IgD-negative memory B cell (primary cell): ENCODE measurements around the gene BOD1L1. TPM values are rescaled to one million over a fixed set of nuclear protein-coding genes. Genes with fewer than 3 reads are reported as not detected.

Source experiments
- H3K27ac Mint-ChIP-seq, 3 donors: one replicate each; pipeline ENCODE4 v1.8.0; 2020 to 2022; ENCODE audit warnings: mild to moderate bottlenecking in 3 of 3, mixed read lengths in 3 of 3, moderate library complexity in 1 of 3
- H3K27me3 Mint-ChIP-seq: one replicate; pipeline ENCODE4 v1.8.0; 2021; ENCODE audit warnings: mixed read lengths
- H3K36me3 Mint-ChIP-seq: one replicate; pipeline ENCODE4 v1.8.0; 2020; ENCODE audit warnings: mild to moderate bottlenecking, mixed read lengths
- H3K4me1 Mint-ChIP-seq, 3 donors: one replicate each; pipeline ENCODE4 v1.8.0; 2020 to 2022; ENCODE audit warnings: mixed read lengths in 3 of 3, mild to moderate bottlenecking in 1 of 3
- H3K4me3 Mint-ChIP-seq, 4 donors: one replicate each; pipeline ENCODE4 v1.8.0; 2020 to 2022; ENCODE audit warnings: mild to moderate bottlenecking in 4 of 4, mixed read lengths in 4 of 4, moderate library complexity in 3 of 4
- H3K9me3 Mint-ChIP-seq, 3 donors: one replicate each; pipeline ENCODE4 v1.8.0; 2020 to 2021; ENCODE audit warnings: mixed read lengths in 3 of 3, mild to moderate bottlenecking in 1 of 3
- polyA plus RNA-seq: library from polyadenylated mRNA; unstranded; fragments of 300-500 nt; fragmentation: Illumina TruSeq; gene quantifications from one replicate; pipeline ENCODE4 v1.2.3, GENCODE V29; 2021

The BOD1L1 gene
- polyA plus RNA-seq, 1 donor from 2014 or later: 6.5 TPM

GRCh38 chr4:13641084-13641483 is 13.6 kb upstream of the BOD1L1 start:
- peaks cover 0 to 2% (median 0%) of the 10 kb centered on the region in 3 donors for H3K9me3 Mint-ChIP-seq
- peaks cover 17% of the 10 kb centered on the region for H3K27me3 Mint-ChIP-seq

GRCh38 chr4:13640149-13640940 is 12.8 kb upstream of the BOD1L1 start:
- Mint-ChIP-seq H3K4me3 (no peak overlapping the region), H3K27ac (no peak overlapping the region), H3K36me3 (peaks cover 2% of the 10 kb centered on the region), H3K9me3 (peaks cover 0 to 2% (median 0%) of the 10 kb centered on the region in 3 donors), H3K27me3 (peaks cover 17% of the 10 kb centered on the region), H3K4me1 (no peaks in the 10 kb centered on the region)

More at GRCh38 chr4:13641084-13641483, 13.6 kb upstream of the BOD1L1 start:
- Mint-ChIP-seq H3K27ac (no peak overlapping the region), H3K4me1 (no peaks in the 10 kb centered on the region), H3K4me3 (no peak overlapping the region), H3K36me3 (peaks cover 2% of the 10 kb centered on the region)

- Mint-ChIP-seq H3K36me3 (peaks cover 2% of the 10 kb centered on the region), H3K27me3 (peaks cover 14% of the 10 kb centered on the region), H3K4me3 (no peak overlapping the region)
These were observed 7.8 kb upstream of the BOD1L1 start for GRCh38 chr4:13635286-13635799.

GRCh38 chr4:13633671-13634070 is 6.1 kb upstream of the BOD1L1 start:
- Mint-ChIP-seq H3K27me3 (peaks cover 5% of the 10 kb centered on the region), H3K4me1 (peaks cover 0 to under 1% (median under 1%) of the 10 kb centered on the region in 3 donors), H3K27ac (no peak overlapping the region), H3K4me3 (no peak overlapping the region), H3K36me3 (peaks cover 2% of the 10 kb centered on the region), H3K9me3 (peaks cover 0 to 2% (median 0%) of the 10 kb centered on the region in 3 donors)

More at GRCh38 chr4:13635286-13635799, 7.8 kb upstream of the BOD1L1 start:
- Mint-ChIP-seq H3K4me1 (no peaks in the 10 kb centered on the region), H3K9me3 (peaks cover 0 to 2% (median 0%) of the 10 kb centered on the region in 3 donors), H3K27ac (no peak overlapping the region)

- H3K27me3 Mint-ChIP-seq: no peaks in the 10 kb centered on the region
- no peaks in the 10 kb centered on the region for H3K36me3 Mint-ChIP-seq
- H3K4me1 Mint-ChIP-seq: peaks cover 42 to 48% (median 42%) of the 10 kb centered on the region in 3 donors
- no peaks in the 10 kb centered on the region for H3K9me3 Mint-ChIP-seq
- H3K27ac Mint-ChIP-seq: peak overlapping the region; percentile 95 to 99 (median 98)
- peak overlapping the region; percentile 96 to 97 (median 97) for H3K4me3 Mint-ChIP-seq
These were observed 333 bp downstream of the BOD1L1 start for GRCh38 chr4:13627178-13627605.

- peaks cover 42 to 50% (median 45%) of the 10 kb centered on the region in 3 donors for H3K4me1 Mint-ChIP-seq
- H3K4me3 Mint-ChIP-seq: peak overlapping the region; percentile 90 to 96 (median 92)
- peak overlapping the region; percentile 55 to 95 (median 89) for H3K27ac Mint-ChIP-seq
- H3K27me3 Mint-ChIP-seq: no peaks in the 10 kb centered on the region
- no peaks in the 10 kb centered on the region for H3K9me3 Mint-ChIP-seq
- H3K36me3 Mint-ChIP-seq: no peaks in the 10 kb centered on the region
These were observed 890 bp downstream of the BOD1L1 start for GRCh38 chr4:13626492-13627177.

GRCh38 chr4:13618212-13618806 is 9.2 kb downstream of the BOD1L1 start:
- H3K4me3 Mint-ChIP-seq: no peak overlapping the region
- H3K27ac Mint-ChIP-seq: no peak overlapping the region
- no peaks in the 10 kb centered on the region for H3K9me3 Mint-ChIP-seq
- H3K27me3 Mint-ChIP-seq: no peaks in the 10 kb centered on the region
- H3K4me1 Mint-ChIP-seq: peaks cover 47 to 63% (median 55%) of the 10 kb centered on the region in 3 donors
- H3K36me3 Mint-ChIP-seq: peaks cover 7% of the 10 kb centered on the region

GRCh38 chr4:13617801-13618200 is 9.7 kb downstream of the BOD1L1 start:
- Mint-ChIP-seq H3K4me3 (no peak overlapping the region), H3K27me3 (no peaks in the 10 kb centered on the region), H3K36me3 (peaks cover 7% of the 10 kb centered on the region), H3K4me1 (peaks cover 44 to 61% (median 51%) of the 10 kb centered on the region in 3 donors), H3K9me3 (no peaks in the 10 kb centered on the region), H3K27ac (no peak overlapping the region)

- Mint-ChIP-seq H3K27ac (no peak overlapping the region), H3K9me3 (no peaks in the 10 kb centered on the region), H3K4me1 (peaks cover 50 to 65% (median 53%) of the 10 kb centered on the region in 3 donors), H3K36me3 (peaks cover 11% of the 10 kb centered on the region), H3K4me3 (no peak overlapping the region), H3K27me3 (no peaks in the 10 kb centered on the region)
These were observed 10.9 kb downstream of the BOD1L1 start for GRCh38 chr4:13616597-13616996.

GRCh38 chr4:13615161-13615560 is 12.4 kb downstream of the BOD1L1 start:
- no peaks in the 10 kb centered on the region for H3K9me3 Mint-ChIP-seq
- peaks cover 50 to 65% (median 53%) of the 10 kb centered on the region in 3 donors for H3K4me1 Mint-ChIP-seq
- peaks cover 13% of the 10 kb centered on the region for H3K36me3 Mint-ChIP-seq
- H3K27ac Mint-ChIP-seq: peak overlapping the region; percentile 16 to 85 (median 43)
- peak overlapping the region in 3 of 4 donors; percentile 25 to 83 (median 39) for H3K4me3 Mint-ChIP-seq
- no peaks in the 10 kb centered on the region for H3K27me3 Mint-ChIP-seq

GRCh38 chr4:13612569-13612968 is 15.0 kb downstream of the BOD1L1 start:
- no peaks in the 10 kb centered on the region for H3K9me3 Mint-ChIP-seq
- no peaks in the 10 kb centered on the region for H3K27me3 Mint-ChIP-seq
- H3K36me3 Mint-ChIP-seq: peaks cover 15% of the 10 kb centered on the region
- H3K27ac Mint-ChIP-seq: peak overlapping the region; percentile 84 to 96 (median 87)
- peaks cover 44 to 56% (median 50%) of the 10 kb centered on the region in 3 donors for H3K4me1 Mint-ChIP-seq
- H3K4me3 Mint-ChIP-seq: peak overlapping the region in 2 of 4 donors; percentile 53 to 84

GRCh38 chr4:13611283-13611842 is 16.2 kb downstream of the BOD1L1 start:
- Mint-ChIP-seq H3K9me3 (no peaks in the 10 kb centered on the region), H3K4me1 (peaks cover 40 to 50% (median 45%) of the 10 kb centered on the region in 3 donors), H3K27me3 (no peaks in the 10 kb centered on the region), H3K4me3 (peak overlapping the region; percentile 34 to 84 (median 74)), H3K27ac (peak overlapping the region; percentile 84 to 96 (median 87)), H3K36me3 (peaks cover 17% of the 10 kb centered on the region)

- peaks cover 20 to 31% (median 21%) of the 10 kb centered on the region in 3 donors for H3K4me1 Mint-ChIP-seq
- peaks cover 15% of the 10 kb centered on the region for H3K36me3 Mint-ChIP-seq
- no peak overlapping the region for H3K4me3 Mint-ChIP-seq
- no peaks in the 10 kb centered on the region for H3K27me3 Mint-ChIP-seq
- H3K27ac Mint-ChIP-seq: no peak overlapping the region
- H3K9me3 Mint-ChIP-seq: no peaks in the 10 kb centered on the region
These were observed 22.2 kb downstream of the BOD1L1 start for GRCh38 chr4:13605330-13605729.

- no peaks in the 10 kb centered on the region for H3K27me3 Mint-ChIP-seq
- H3K4me3 Mint-ChIP-seq: peak overlapping the region; percentile 13 to 65 (median 52)
- peak overlapping the region in 2 of 3 donors; percentile 2 to 94 for H3K27ac Mint-ChIP-seq
- peaks cover 20 to 35% (median 22%) of the 10 kb centered on the region in 3 donors for H3K4me1 Mint-ChIP-seq
- H3K36me3 Mint-ChIP-seq: peaks cover 14% of the 10 kb centered on the region
- H3K9me3 Mint-ChIP-seq: no peaks in the 10 kb centered on the region
These were observed 25.7 kb downstream of the BOD1L1 start for GRCh38 chr4:13601848-13602247.
